IMR-90 (cell line): Measurements from ENCODE around the gene C17orf78. TPM values are rescaled to one million over a fixed set of nuclear protein-coding genes. Genes with fewer than 3 reads are reported as not detected.
A peak's percentile ranks its signal among the peaks of the same experiment; 100 is the strongest.

Experiments used
- ATAC-seq: fragments of 200-7000 bp; cut with Tn5 transposase; 2 replicates; pipeline ENCODE4 v1.9.1; 2020; ENCODE audit warnings: low read depth, mild to moderate bottlenecking, moderate library complexity
- BruUV-seq: library from RNA; stranded (reverse); fragments of 400-500 nt; replicated peaks from 2 replicates; lab custom pipeline; 2021; lab: Mats Ljungman, UMichigan
- CTCF ChIA-PET: fragments of 300-600 bp; formaldehyde crosslinking; extraction: SDS; loops from one replicate; lab custom pipeline; 2021; ENCODE audit warnings: antibody characterized with exemption; lab: Yijun Ruan, JAX
- POLR2A ChIA-PET: fragments of 300-600 bp; sonication (Branson Sonifier 250); formaldehyde crosslinking; loops from one replicate; lab custom pipeline; 2022; ENCODE audit warnings: antibody characterized with exemption; ENCODE audit not compliant: unreplicated experiment; lab: Charles Lee
- DNase-seq: peaks from one replicate; pipeline ENCODE4 v3.0.0; 2013
- H2AFZ ChIP-seq: replicated peaks from 2 replicates; pipeline ENCODE3; 2013; ENCODE audit warnings: low read length, mild to moderate bottlenecking; ENCODE audit not compliant: poor library complexity
- H2AK5ac ChIP-seq: 2 replicates; pipeline ENCODE4 v1.6.1; 2013; ENCODE audit warnings: low read depth, low read length, inconsistent platforms
- H2AK9ac ChIP-seq: replicated peaks from 2 replicates; pipeline ENCODE3; 2013; ENCODE audit warnings: mild to moderate bottlenecking, low read depth, low read length, moderate library complexity; ENCODE audit not compliant: poor library complexity
- H2BK120ac ChIP-seq: 2 replicates; pipeline ENCODE4 v1.6.1; 2013; ENCODE audit warnings: low read depth, low read length, inconsistent platforms
- H2BK15ac ChIP-seq: 3 replicates; pipeline ENCODE4 v1.6.1; 2013; ENCODE audit warnings: low read depth, low read length, inconsistent platforms
- H2BK20ac ChIP-seq: 2 replicates; pipeline ENCODE4 v1.6.1; 2013; ENCODE audit warnings: low read depth, mild to moderate bottlenecking, inconsistent platforms, low read length, moderate library complexity
- H2BK5ac ChIP-seq: 2 replicates; pipeline ENCODE4 v1.6.1; 2013; ENCODE audit warnings: mild to moderate bottlenecking, low read depth, low read length, inconsistent platforms; ENCODE audit not compliant: poor library complexity, severe bottlenecking
- H3K14ac ChIP-seq: replicated peaks from 2 replicates; pipeline ENCODE4 v1.6.1; 2013; ENCODE audit warnings: low read depth, low read length, inconsistent platforms
- H3K18ac ChIP-seq: 2 replicates; pipeline ENCODE4 v1.6.1; 2013; ENCODE audit warnings: low read depth, low read length, control low read depth
- H3K23ac ChIP-seq: 2 replicates; pipeline ENCODE4 v1.6.1; 2013; ENCODE audit warnings: low read depth, low read length, inconsistent platforms
- H3K27ac ChIP-seq: 2 replicates; pipeline ENCODE4 v1.5.1; 2013; ENCODE audit warnings: mild to moderate bottlenecking, control low read depth, low read length; ENCODE audit not compliant: insufficient read depth
- H3K27me3 ChIP-seq: 2 replicates; pipeline ENCODE4 v1.6.1; 2013; ENCODE audit warnings: low read length; ENCODE audit not compliant: control insufficient read depth, insufficient read depth
- H3K36me3 ChIP-seq: 2 replicates; pipeline ENCODE4 v1.6.1; 2013; ENCODE audit warnings: low read length, mixed read lengths; ENCODE audit not compliant: control insufficient read depth, insufficient read depth
- H3K4ac ChIP-seq: 2 replicates; pipeline ENCODE4 v1.6.1; 2013; ENCODE audit warnings: low read depth, low read length, inconsistent platforms
- H3K4me1 ChIP-seq: 2 replicates; pipeline ENCODE4 v1.6.1; 2013; ENCODE audit warnings: low read length, mixed read lengths; ENCODE audit not compliant: control insufficient read depth, insufficient read depth
- H3K4me2 ChIP-seq: 2 replicates; pipeline ENCODE4 v1.6.1; 2013; ENCODE audit warnings: low read depth, mild to moderate bottlenecking, control low read depth, low read length, moderate library complexity
- H3K4me3 ChIP-seq: 2 replicates; pipeline ENCODE4 v1.5.1; 2013; ENCODE audit warnings: low read depth, mild to moderate bottlenecking, control low read depth, low read length, moderate library complexity; ENCODE audit not compliant: insufficient read depth
- H3K56ac ChIP-seq: 2 replicates; pipeline ENCODE4 v1.6.1; 2013; ENCODE audit warnings: low read length, inconsistent platforms; ENCODE audit not compliant: insufficient read depth; ENCODE audit errors: extremely low read depth
- H3K79me1 ChIP-seq, 2 experiments: 2 replicates each; pipeline ENCODE4 v1.6.1; 2013; ENCODE audit warnings: low read length in 2 of 2, inconsistent platforms in 1 of 2, low read depth in 1 of 2
- H3K9ac ChIP-seq: 2 replicates; pipeline ENCODE4 v1.6.1; 2013; ENCODE audit warnings: low read depth, low read length, control low read depth
- H3K9me1 ChIP-seq: 2 replicates; pipeline ENCODE4 v1.6.1; 2013; ENCODE audit warnings: low read length, inconsistent platforms; ENCODE audit not compliant: insufficient read depth
- H3K9me3 ChIP-seq: 2 replicates; pipeline ENCODE4 v1.6.1; 2013; ENCODE audit warnings: low read length; ENCODE audit not compliant: control insufficient read depth, insufficient read depth
- H4K20me1 ChIP-seq: 2 replicates; pipeline ENCODE4 v1.6.1; 2013; ENCODE audit warnings: low read length, inconsistent platforms; ENCODE audit not compliant: insufficient read depth
- H4K5ac ChIP-seq: 2 replicates; pipeline ENCODE4 v1.6.1; 2013; ENCODE audit warnings: mild to moderate bottlenecking, low read depth, low read length, control low read depth
- H4K8ac ChIP-seq, 2 experiments: 2 replicates each; pipeline ENCODE4 v1.6.1; 2013; ENCODE audit warnings: low read depth in 2 of 2, low read length in 2 of 2, control low read depth in 1 of 2, inconsistent platforms in 1 of 2
- H4K91ac ChIP-seq: 2 replicates; pipeline ENCODE4 v1.6.1; 2013; ENCODE audit warnings: low read depth, low read length, inconsistent platforms; ENCODE audit not compliant: insufficient read depth
- CHD1 ChIP-seq: IDR thresholded peaks from 2 replicates; pipeline ENCODE4 v1.6.1; 2012; ENCODE audit warnings: low read depth, low read length, improper control_type of control experiment
- ELK1 ChIP-seq: fragments of 150-350 bp; IDR thresholded peaks from 2 replicates; pipeline ENCODE4 v1.6.1; 2016; ENCODE audit warnings: low read depth, mild to moderate bottlenecking, low read length, moderate library complexity, borderline replicate concordance
- FOS ChIP-seq: fragments of 150-350 bp; IDR thresholded peaks from 2 replicates; pipeline ENCODE4 v1.6.1; 2016; ENCODE audit warnings: low read depth, low read length
- MAFK ChIP-seq: IDR thresholded peaks from 2 replicates; pipeline ENCODE4 v1.6.1; 2012; ENCODE audit warnings: low read depth, low read length, improper control_type of control experiment
- MAZ ChIP-seq: IDR thresholded peaks from 2 replicates; pipeline ENCODE4 v1.6.1; 2012; ENCODE audit warnings: low read depth, mild to moderate bottlenecking, low read length, improper control_type of control experiment, moderate library complexity, borderline replicate concordance
- POLR2A ChIP-seq: IDR thresholded peaks from 2 replicates; pipeline ENCODE4 v1.6.1; 2012; ENCODE audit warnings: mild to moderate bottlenecking, low read depth, low read length
- RAD21 ChIP-seq: IDR thresholded peaks from 2 replicates; pipeline ENCODE4 v1.6.1; 2012; ENCODE audit warnings: low read length, improper control_type of control experiment
- RCOR1 ChIP-seq: IDR thresholded peaks from 2 replicates; pipeline ENCODE4 v1.6.1; 2012; ENCODE audit warnings: mild to moderate bottlenecking, low read length, improper control_type of control experiment; ENCODE audit not compliant: insufficient replicate concordance
- RFX5 ChIP-seq: IDR thresholded peaks from 2 replicates; pipeline ENCODE4 v1.8.0; 2012; ENCODE audit warnings: low read depth, mild to moderate bottlenecking, low read length, moderate library complexity
- WGBS, 2 experiments: methylation state at CpG; one replicate each; pipeline versions ENCODE4 v1.1.5 to v1.1.7; 2013; ENCODE audit warnings: missing lambda C conversion rate in 2 of 2; ENCODE audit not compliant: insufficient read length in 1 of 2; ENCODE audit errors: extremely low coverage in 2 of 2; 5-methylcytosine and 5-hydroxymethylcytosine counted together
- dilution Hi-C: fragments of 300-500 bp; cut with HindIII; formaldehyde crosslinking; loops from one replicate; pipeline ENCODE4 v1.14.3; 2018; ENCODE audit warnings: low sequenced_read_pairs; ENCODE audit not compliant: unreplicated experiment
- in situ Hi-C: fragments of 300-500 bp; cut with MboI; formaldehyde crosslinking; loops from 3 replicates; pipeline ENCODE4 v1.14.3; 2019; ENCODE audit warnings: low sequenced_read_pairs, inconsistent platforms, mixed read lengths
- intact Hi-C: fragments of 100-400 bp; cut with micrococcal nuclease; formaldehyde crosslinking; loops from 2 replicates; pipeline ENCODE4 v1.10.0; 2022
- polyA plus RNA-seq, 3 experiments: library from polyadenylated mRNA; depleted of rRNA; stranded (reverse); fragments of >200 nt; gene quantifications; 2 replicates each; pipeline ENCODE4 v1.2.3, GENCODE V29; 2012; ENCODE audit warnings: low replicate concordance in 1 of 3
- total RNA-seq: library from RNA; depleted of rRNA; stranded (reverse); fragments of >200 nt; gene quantifications from 2 replicates; pipeline ENCODE4 v1.2.3, GENCODE V29; 2012

C17orf78 gene
- total and polyA plus RNA-seq, 2 of the 4 experiments (the other 2 are of a cell fraction): not detected

- DNase-seq (no peak), ATAC-seq (peak; percentile 56)
- in situ Hi-C loops: no loop called here
- Histone ChIP-seq H2AFZ (peak overlapping the region; percentile 93), H3K14ac (peak overlapping the region; percentile 96), H3K9me1 (peaks cover 12% of the 10 kb centered on the region), H3K4me2 (peak overlapping the region; percentile 100), H3K27me3 (no peaks in the 10 kb centered on the region), H3K4ac (peak overlapping the region; percentile 97), H3K36me3 (peaks cover 1% of the 10 kb centered on the region), H3K9ac (peak overlapping the region; percentile 94), H4K5ac (peak overlapping the region; percentile 49; the same call in 1 of the 2 replicates), H3K18ac (peak overlapping the region; percentile 48), H3K4me3 (peak overlapping the region; percentile 66), H4K8ac (peak overlapping the region; percentile 77 to 82), H3K4me1 (no peaks in the 10 kb centered on the region; the same call in 1 of the 2 replicates), H4K91ac (peak overlapping the region; percentile 89), H3K56ac (peak overlapping the region; percentile 80), H4K20me1 (no peaks in the 10 kb centered on the region), H3K27ac (peak overlapping the region; percentile 85), H2AK9ac (peak overlapping the region; percentile 98), H3K23ac (peak overlapping the region; percentile 89), H2BK15ac (peak overlapping the region; percentile 18; the same call in 1 of the 3 replicates), H3K9me3 (no peaks in the 10 kb centered on the region), H2AK5ac (peak overlapping the region; percentile 93), H2BK5ac (peak overlapping the region; percentile 70), H3K79me1 (peaks cover 39 to 81% of the 10 kb centered on the region in 2 experiments), H2BK20ac (no peak overlapping the region), H2BK120ac (peak overlapping the region; percentile 56)
- TF ChIP-seq RFX5 (no peak), RAD21 (no peak), RCOR1 (no peak), POLR2A (no peak), CHD1 (no peak), MAFK (no peak), FOS (no peak), ELK1 (no peak), MAZ (no peak)
- 0% methylated on average over 3 of the region's 21 CpGs; no CpG with 5 or more reads in 1 of the 2 experiments for WGBS, 2 experiments
- intact Hi-C loops: loop anchor here (2.0 kb wide), 1 partner anchor 85 kb away; no protein-coding TSS in a partner anchor
- ChIA-PET CTCF (interaction anchor here (1.6 kb wide), 1 partner anchor 33 kb away, joined by 5 read pairs; no protein-coding TSS in a partner anchor), POLR2A (no interaction called here)
- no TSS peak for BruUV-seq
- dilution Hi-C loops: no loop called here
These were observed 30.3 kb downstream of the C17orf78 start for GRCh38 chr17:37405955-37406634.
